Measurements from ENCODE around the gene MBD3.

The MBD3 gene

GRCh38 chr19:1598777-1599459, 6.3 kb upstream of the MBD3 start:
- no peak for DNase-seq (ENCODE audit: low spot score)

- DNase-seq (ENCODE audit: low spot score): no peak
Observed at GRCh38 chr19:1593501-1593772, 772 bp upstream of the MBD3 start.

GRCh38 chr19:1592024-1592754, 476 bp downstream of the MBD3 start:
- DNase-seq (ENCODE audit: low spot score): peak; percentile 71

GRCh38 chr19:1591421-1592023, 1.1 kb downstream of the MBD3 start:
- DNase-seq (ENCODE audit: low spot score): no peak

GRCh38 chr19:1590641-1591397, 1.8 kb downstream of the MBD3 start:
- no peak for DNase-seq (ENCODE audit: low spot score)

- no peak for DNase-seq (ENCODE audit: low spot score)
Observed at GRCh38 chr19:1587872-1588271, 4.8 kb downstream of the MBD3 start.

GRCh38 chr19:1585243-1585580, 7.5 kb downstream of the MBD3 start:
- no peak for DNase-seq (ENCODE audit: low spot score)

- DNase-seq (ENCODE audit: low spot score): no peak
Observed at GRCh38 chr19:1584500-1585242, 8.0 kb downstream of the MBD3 start.

- no peak for DNase-seq (ENCODE audit: low spot score)
Observed at GRCh38 chr19:1582201-1582600, 10.5 kb downstream of the MBD3 start.

GRCh38 chr19:1580957-1581356, 11.7 kb downstream of the MBD3 start:
- DNase-seq (ENCODE audit: low spot score): no peak

- DNase-seq (ENCODE audit: low spot score): no peak
Observed at GRCh38 chr19:1580382-1580781, 12.3 kb downstream of the MBD3 start.

- DNase-seq (ENCODE audit: low spot score): no peak
Observed at GRCh38 chr19:1579222-1579621, 13.4 kb downstream of the MBD3 start.

GRCh38 chr19:1577929-1578618, 14.6 kb downstream of the MBD3 start:
- no peak for DNase-seq (ENCODE audit: low spot score)

- no peak for DNase-seq (ENCODE audit: low spot score)
Observed at GRCh38 chr19:1577090-1577928, 15.4 kb downstream of the MBD3 start.

GRCh38 chr19:1576242-1577089, 16.2 kb downstream of the MBD3 start:
- DNase-seq (ENCODE audit: low spot score): no peak

- no peak for DNase-seq (ENCODE audit: low spot score)
Observed at GRCh38 chr19:1575323-1576241, 17.1 kb downstream of the MBD3 start.

- no peak for DNase-seq (ENCODE audit: low spot score)
Observed at GRCh38 chr19:1574354-1575136, 18.1 kb downstream of the MBD3 start.

- no peak for DNase-seq (ENCODE audit: low spot score)
Observed at GRCh38 chr19:1572795-1573194, 19.9 kb downstream of the MBD3 start.
